ENCODE measurements around the gene KRT9. TPM values are rescaled to one million over a fixed set of nuclear protein-coding genes. Genes with fewer than 3 reads are reported as not detected.
"Not testable (repeated sequence)": the region's sequence is repeated elsewhere in the genome, so short reads cannot be mapped to it uniquely, and the experiment has no call there.

Gene KRT9
- polyA plus RNA-seq (ENCODE audit: insufficient read length in 4 of 4), result not detected

GRCh38 chr17:41571561-41572434 lies at the start of gene KRT9:
Gene KRT9, minus strand, starts transcription at chr17:41572059. Its CDS starts 67 bp downstream, at chr17:41571992.
- no peak for DNase-seq (ENCODE audit: low read depth in 4 of 4, low spot score in 3 of 4)

- DNase-seq (ENCODE audit: low read depth in 4 of 4, low spot score in 3 of 4), result not testable (repeated sequence)
Observed at GRCh38 chr17:41621435-41621817, 49.6 kb upstream of the KRT9 start.

GRCh38 chr17:41620583-41621434 lies 49.0 kb upstream of the KRT9 start:
- DNase-seq (ENCODE audit: low read depth in 4 of 4, low spot score in 3 of 4), result no peak

GRCh38 chr17:41619927-41620582 lies 48.2 kb upstream of the KRT9 start:
- DNase-seq (ENCODE audit: low read depth in 4 of 4, low spot score in 3 of 4), result not testable (repeated sequence)

GRCh38 chr17:41619036-41619926 lies 47.4 kb upstream of the KRT9 start:
- no peak for DNase-seq (ENCODE audit: low read depth in 4 of 4, low spot score in 3 of 4)

- no peak for DNase-seq (ENCODE audit: low read depth in 4 of 4, low spot score in 3 of 4)
Observed at GRCh38 chr17:41618341-41619035, 46.6 kb upstream of the KRT9 start.

- DNase-seq (ENCODE audit: low read depth in 4 of 4, low spot score in 3 of 4), result no peak
Observed at GRCh38 chr17:41617698-41618097, 45.8 kb upstream of the KRT9 start.

GRCh38 chr17:41617136-41617535 lies 45.3 kb upstream of the KRT9 start:
- DNase-seq (ENCODE audit: low read depth in 4 of 4, low spot score in 3 of 4), result no peak

- not testable (repeated sequence) for DNase-seq (ENCODE audit: low read depth in 4 of 4, low spot score in 3 of 4)
Observed at GRCh38 chr17:41616486-41616885, 44.6 kb upstream of the KRT9 start.

GRCh38 chr17:41615454-41615853 lies 43.6 kb upstream of the KRT9 start:
- no peak for DNase-seq (ENCODE audit: low read depth in 4 of 4, low spot score in 3 of 4)

GRCh38 chr17:41614767-41615166 lies 42.9 kb upstream of the KRT9 start:
- DNase-seq (ENCODE audit: low read depth in 4 of 4, low spot score in 3 of 4), result not testable (repeated sequence)

GRCh38 chr17:41614098-41614497 lies 42.2 kb upstream of the KRT9 start:
- DNase-seq (ENCODE audit: low read depth in 4 of 4, low spot score in 3 of 4), result no peak

- DNase-seq (ENCODE audit: low read depth in 4 of 4, low spot score in 3 of 4), result no peak
Observed at GRCh38 chr17:41613277-41614082, 41.6 kb upstream of the KRT9 start.

GRCh38 chr17:41612376-41613160 lies 40.7 kb upstream of the KRT9 start, which contains the start of gene KRT16:
Gene KRT16, minus strand, starts transcription at chr17:41612767. Its CDS starts 79 bp downstream, at chr17:41612688.
- not testable (repeated sequence) for DNase-seq (ENCODE audit: low read depth in 4 of 4, low spot score in 3 of 4)

- no peak for DNase-seq (ENCODE audit: low read depth in 4 of 4, low spot score in 3 of 4)
Observed at GRCh38 chr17:41610965-41611640, 39.2 kb upstream of the KRT9 start.

- not testable (repeated sequence) for DNase-seq (ENCODE audit: low read depth in 4 of 4, low spot score in 3 of 4)
Observed at GRCh38 chr17:41610061-41610517, 38.2 kb upstream of the KRT9 start.

- DNase-seq (ENCODE audit: low read depth in 4 of 4, low spot score in 3 of 4), result not testable (repeated sequence)
Observed at GRCh38 chr17:41606930-41607329, 35.1 kb upstream of the KRT9 start.
